OCI-LY1 (cell line): Measurements from ENCODE around the gene INTS13.

ENCODE experiments used
- EZH2 ChIP-seq: fragments of 200-600 bp; sonication (generic), shearing (Covaris generic); IDR thresholded peaks from 2 replicates; pipeline ENCODE4 v1.8.0; 2017; ENCODE audit warnings: borderline replicate concordance, mixed run types, mild to moderate bottlenecking, antibody characterized with exemption, low read length, moderate library complexity, mixed read lengths
- TF ChIP-seq, protein P1 (sequence below): fragments of 200-600 bp; sonication (generic), shearing (Covaris generic); IDR thresholded peaks from 2 replicates; pipeline ENCODE4 v1.5.1; 2017; ENCODE audit warnings: mild to moderate bottlenecking, antibody characterized with exemption, low read length, moderate library complexity, mixed read lengths

DNA sequence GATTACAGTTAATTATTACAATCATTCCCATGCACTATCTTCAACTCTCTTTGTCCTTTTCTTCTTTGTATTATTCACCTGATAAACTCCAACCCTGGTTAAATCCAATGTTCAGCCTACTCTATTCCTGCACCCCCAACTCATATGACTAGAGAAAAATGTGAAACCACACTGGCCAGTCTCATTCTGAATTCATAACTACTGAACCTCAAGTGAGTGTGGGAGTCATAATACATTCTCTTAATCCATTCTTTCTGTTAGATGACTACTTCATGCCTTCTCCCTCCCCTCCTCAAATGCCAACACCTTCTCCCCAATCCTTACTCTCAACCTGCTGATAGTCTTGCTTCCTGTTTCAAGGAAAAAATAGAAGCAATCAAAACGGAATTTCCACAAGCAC, 82.4 kb downstream of the INTS13 start:
- TF ChIP-seq EZH2 = no peak
- TF ChIP-seq, protein P1, sequence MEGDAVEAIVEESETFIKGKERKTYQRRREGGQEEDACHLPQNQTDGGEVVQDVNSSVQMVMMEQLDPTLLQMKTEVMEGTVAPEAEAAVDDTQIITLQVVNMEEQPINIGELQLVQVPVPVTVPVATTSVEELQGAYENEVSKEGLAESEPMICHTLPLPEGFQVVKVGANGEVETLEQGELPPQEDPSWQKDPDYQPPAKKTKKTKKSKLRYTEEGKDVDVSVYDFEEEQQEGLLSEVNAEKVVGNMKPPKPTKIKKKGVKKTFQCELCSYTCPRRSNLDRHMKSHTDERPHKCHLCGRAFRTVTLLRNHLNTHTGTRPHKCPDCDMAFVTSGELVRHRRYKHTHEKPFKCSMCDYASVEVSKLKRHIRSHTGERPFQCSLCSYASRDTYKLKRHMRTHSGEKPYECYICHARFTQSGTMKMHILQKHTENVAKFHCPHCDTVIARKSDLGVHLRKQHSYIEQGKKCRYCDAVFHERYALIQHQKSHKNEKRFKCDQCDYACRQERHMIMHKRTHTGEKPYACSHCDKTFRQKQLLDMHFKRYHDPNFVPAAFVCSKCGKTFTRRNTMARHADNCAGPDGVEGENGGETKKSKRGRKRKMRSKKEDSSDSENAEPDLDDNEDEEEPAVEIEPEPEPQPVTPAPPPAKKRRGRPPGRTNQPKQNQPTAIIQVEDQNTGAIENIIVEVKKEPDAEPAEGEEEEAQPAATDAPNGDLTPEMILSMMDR = no peak
